Esophagus squamous epithelium (tissue), 5 donors: ENCODE measurements around the gene FAM98C. TPM values are rescaled to one million over a fixed set of nuclear protein-coding genes. Genes with fewer than 3 reads are reported as not detected.

Source experiments
- DNase-seq: peaks from one replicate; lab custom pipeline; 2025; lab: John Stamatoyannopoulos, UW
- H3K27ac ChIP-seq, 4 donors: fragments of 200-600 bp; sonication (generic); one replicate each; pipeline ENCODE4 v1.5.1; 2016 to 2019; ENCODE audit warnings: mild to moderate bottlenecking in 1 of 4
- H3K27me3 ChIP-seq, 4 donors: fragments of 200-600 bp; sonication (generic); 1 replicate in 3 of 4; 2 replicates in 1 of 4; pipeline versions ENCODE4 v1.5.1 to v1.6.0; 2017 to 2021; ENCODE audit warnings: antibody characterized with exemption in 1 of 4
- H3K36me3 ChIP-seq, 3 donors: fragments of 200-600 bp; sonication (generic); one replicate each; pipeline ENCODE4 v1.5.1; 2016 to 2019
- H3K4me1 ChIP-seq, 3 donors: fragments of 200-600 bp; sonication (generic); one replicate each; pipeline ENCODE4 v1.5.1; 2017 to 2019
- H3K4me3 ChIP-seq, 4 donors: fragments of 200-600 bp; sonication (generic); 1 replicate in 3 of 4; 2 replicates in 1 of 4; pipeline ENCODE4 v1.5.1; 2016 to 2019; ENCODE audit warnings: mild to moderate bottlenecking in 2 of 4, moderate library complexity in 1 of 4
- H3K9me3 ChIP-seq, 3 donors: fragments of 200-600 bp; sonication (generic); one replicate each; pipeline ENCODE4 v1.5.1; 2016 to 2019
- POLR2A ChIP-seq, 4 donors: fragments of 450-650 bp; IDR thresholded peaks; one replicate each; pipeline ENCODE4 v1.6.1; 2017; ENCODE audit warnings: antibody characterized with exemption in 4 of 4, mild to moderate bottlenecking in 4 of 4, moderate library complexity in 3 of 4
- WGBS, 2 donors: methylation state at CpG; one replicate each; pipeline ENCODE4 v1.1.5; 2018; 5-methylcytosine and 5-hydroxymethylcytosine counted together
- intact Hi-C: fragments of 100-400 bp; cut with DNase I; formaldehyde crosslinking; loops from one replicate; pipeline ENCODE4 v1.15.0; 2022
- total RNA-seq, 4 donors: library from RNA; depleted of rRNA; stranded (reverse); fragments of >200 nt; gene quantifications; one replicate each; pipeline ENCODE4 v1.1.0, GENCODE V29; 2016
- TF ChIP-seq, protein P1 (sequence below), 6 experiments: fragments of 450-650 bp in 4 of 6; fragments of 200-600 bp in 2 of 6; sonication (generic) in 2 of 6; IDR thresholded peaks; one replicate each; pipeline ENCODE4 v1.5.1; 2016 to 2019; ENCODE audit warnings: antibody characterized with exemption in 6 of 6, mild to moderate bottlenecking in 4 of 6, moderate library complexity in 4 of 6
- donor health status: DM: yes; HTN: yes; CAD: no.

Gene FAM98C
- total RNA-seq, 4 donors from 2014 or later = 14.4 to 40.0 (median 21.2) TPM

- intact Hi-C loops = no loop called here
- TF ChIP-seq, protein P1, sequence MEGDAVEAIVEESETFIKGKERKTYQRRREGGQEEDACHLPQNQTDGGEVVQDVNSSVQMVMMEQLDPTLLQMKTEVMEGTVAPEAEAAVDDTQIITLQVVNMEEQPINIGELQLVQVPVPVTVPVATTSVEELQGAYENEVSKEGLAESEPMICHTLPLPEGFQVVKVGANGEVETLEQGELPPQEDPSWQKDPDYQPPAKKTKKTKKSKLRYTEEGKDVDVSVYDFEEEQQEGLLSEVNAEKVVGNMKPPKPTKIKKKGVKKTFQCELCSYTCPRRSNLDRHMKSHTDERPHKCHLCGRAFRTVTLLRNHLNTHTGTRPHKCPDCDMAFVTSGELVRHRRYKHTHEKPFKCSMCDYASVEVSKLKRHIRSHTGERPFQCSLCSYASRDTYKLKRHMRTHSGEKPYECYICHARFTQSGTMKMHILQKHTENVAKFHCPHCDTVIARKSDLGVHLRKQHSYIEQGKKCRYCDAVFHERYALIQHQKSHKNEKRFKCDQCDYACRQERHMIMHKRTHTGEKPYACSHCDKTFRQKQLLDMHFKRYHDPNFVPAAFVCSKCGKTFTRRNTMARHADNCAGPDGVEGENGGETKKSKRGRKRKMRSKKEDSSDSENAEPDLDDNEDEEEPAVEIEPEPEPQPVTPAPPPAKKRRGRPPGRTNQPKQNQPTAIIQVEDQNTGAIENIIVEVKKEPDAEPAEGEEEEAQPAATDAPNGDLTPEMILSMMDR (IDR thresholded peaks at IDR 0.05) = no peak
- no peak for TF ChIP-seq POLR2A (IDR thresholded peaks at IDR 0.05)
- no peaks in the 10 kb centered on the region for H3K9me3 ChIP-seq
- WGBS, 2 donors = 65 to 75% methylated on average over 3 to 6 of the region's 15 CpGs
- H3K4me3 ChIP-seq = no peak overlapping the region
- H3K27me3 ChIP-seq = peaks cover 0 to 29% (median 0%) of the 10 kb centered on the region in 4 donors
- no peaks in the 10 kb centered on the region for H3K36me3 ChIP-seq
- H3K4me1 ChIP-seq = no peaks in the 10 kb centered on the region
- H3K27ac ChIP-seq = no peak overlapping the region
- no peak for DNase-seq
Observed at GRCh38 chr19:38443458-38443999, 40.6 kb downstream of the FAM98C start.

DNA sequence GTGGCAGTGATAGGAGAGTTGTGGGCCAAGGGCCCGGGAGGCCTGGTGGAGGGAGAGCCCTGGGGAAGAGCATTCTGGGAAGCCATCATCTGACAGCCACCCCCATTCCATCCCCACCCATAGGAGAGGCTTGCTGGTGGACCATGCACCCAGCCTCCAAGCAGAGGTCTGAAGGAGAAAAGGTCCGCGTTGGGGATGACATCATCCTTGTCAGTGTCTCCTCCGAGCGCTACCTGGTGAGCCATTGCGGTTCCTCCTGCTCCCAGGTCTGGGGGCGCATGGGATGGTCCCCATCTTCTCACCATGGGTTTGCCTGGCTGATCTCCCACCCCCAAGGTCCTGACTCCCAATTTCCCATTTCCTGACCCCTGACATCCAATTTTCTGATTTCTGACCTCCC lies 41.1 kb downstream of the FAM98C start:
- H3K27me3 ChIP-seq = peaks cover 0 to 29% (median 0%) of the 10 kb centered on the region in 4 donors
- no peak for DNase-seq
- TF ChIP-seq, protein P1 (IDR thresholded peaks at IDR 0.05) = no peak
- no peak for TF ChIP-seq POLR2A (IDR thresholded peaks at IDR 0.05)
- H3K9me3 ChIP-seq = no peaks in the 10 kb centered on the region
- WGBS, 2 donors = 74 to 85% methylated on average over 7 of the region's 7 CpGs
- intact Hi-C loops = no loop called here
- H3K4me3 ChIP-seq = no peak overlapping the region
- H3K27ac ChIP-seq = no peak overlapping the region
- H3K4me1 ChIP-seq = no peaks in the 10 kb centered on the region
- H3K36me3 ChIP-seq = no peaks in the 10 kb centered on the region

GRCh38 chr19:38445362-38445761 lies 42.5 kb downstream of the FAM98C start:
- TF ChIP-seq POLR2A (IDR thresholded peaks at IDR 0.05) = no peak
- TF ChIP-seq, protein P1 (IDR thresholded peaks at IDR 0.05) = no peak
- no peaks in the 10 kb centered on the region for H3K36me3 ChIP-seq
- no peak overlapping the region for H3K27ac ChIP-seq
- WGBS, 2 donors = 83 to 92% methylated on average over 3 to 7 of the region's 7 CpGs
- no peak for DNase-seq
- H3K4me3 ChIP-seq = no peak overlapping the region
- H3K4me1 ChIP-seq = no peaks in the 10 kb centered on the region
- no peaks in the 10 kb centered on the region for H3K9me3 ChIP-seq
- intact Hi-C loops = no loop called here
- H3K27me3 ChIP-seq = peaks cover 0 to 22% (median 0%) of the 10 kb centered on the region in 4 donors

GRCh38 chr19:38448225-38448624 lies 45.3 kb downstream of the FAM98C start:
- intact Hi-C loops = no loop called here
- Histone ChIP-seq H3K4me1 (no peaks in the 10 kb centered on the region), H3K27me3 (peaks cover 0 to 4% (median 0%) of the 10 kb centered on the region in 4 donors), H3K27ac (no peak overlapping the region), H3K4me3 (no peak overlapping the region), H3K9me3 (no peaks in the 10 kb centered on the region), H3K36me3 (no peaks in the 10 kb centered on the region)
- WGBS, 2 donors = 85 to 94% methylated on average over 5 to 6 of the region's 9 CpGs
- TF ChIP-seq POLR2A (IDR thresholded peaks at IDR 0.05) = no peak
- TF ChIP-seq, protein P1 (IDR thresholded peaks at IDR 0.05) = no peak
- DNase-seq = no peak

- Histone ChIP-seq H3K4me3 (no peak overlapping the region), H3K36me3 (no peaks in the 10 kb centered on the region), H3K4me1 (no peaks in the 10 kb centered on the region), H3K27me3 (no peaks in the 10 kb centered on the region), H3K27ac (no peak overlapping the region), H3K9me3 (no peaks in the 10 kb centered on the region)
- intact Hi-C loops = no loop called here
- 59 to 69% methylated on average over 5 of the region's 5 CpGs for WGBS, 2 donors
- no peak for DNase-seq
- TF ChIP-seq, protein P1 (IDR thresholded peaks at IDR 0.05) = no peak
- TF ChIP-seq POLR2A (IDR thresholded peaks at IDR 0.05) = no peak
Observed at GRCh38 chr19:38449518-38449917, 46.6 kb downstream of the FAM98C start.
